WTC11 (cell line): ENCODE data around the gene AZIN2. TPM values are rescaled to one million over a fixed set of nuclear protein-coding genes. Genes with fewer than 3 reads are reported as not detected.

Experiments used
- AR ChIP-seq: fragments of 250-450 bp; sonication (Bioruptor Pico); IDR thresholded peaks from 2 replicates; pipeline ENCODE4 v1.9.0; 2021; ENCODE audit warnings: mild to moderate bottlenecking
- ARID4B ChIP-seq: sonication (generic); formaldehyde crosslinking; IDR thresholded peaks from 2 replicates; pipeline ENCODE4 v1.8.0; 2023; ENCODE audit warnings: missing genetic modification reagents, mild to moderate bottlenecking, borderline replicate concordance
- CTCF ChIP-seq: fragments of 200-600 bp; IDR thresholded peaks from 2 replicates; pipeline ENCODE4 v1.8.0; 2022; ENCODE audit warnings: antibody characterized with exemption
- ELF4 ChIP-seq: sonication (generic); formaldehyde crosslinking; IDR thresholded peaks from 2 replicates; pipeline ENCODE4 v1.8.1; 2022; ENCODE audit warnings: low read depth, mild to moderate bottlenecking, moderate library complexity, missing genetic modification reagents
- ERG ChIP-seq: fragments of 250-450 bp; sonication (Bioruptor Pico); IDR thresholded peaks from 2 replicates; pipeline ENCODE4 v1.8.0; 2021; ENCODE audit warnings: mild to moderate bottlenecking
- ETV6 ChIP-seq: sonication (generic); formaldehyde crosslinking; IDR thresholded peaks from 2 replicates; pipeline ENCODE4 v1.8.1; 2022; ENCODE audit warnings: mild to moderate bottlenecking, missing genetic modification reagents
- FOXK1 ChIP-seq: sonication (generic); formaldehyde crosslinking; IDR thresholded peaks from 2 replicates; pipeline ENCODE4 v1.8.0; 2022; ENCODE audit warnings: mild to moderate bottlenecking, moderate library complexity, missing genetic modification reagents
- FOXP1 ChIP-seq: sonication (generic); formaldehyde crosslinking; IDR thresholded peaks from 2 replicates; pipeline ENCODE4 v1.8.0; 2022; ENCODE audit warnings: missing genetic modification reagents, mild to moderate bottlenecking, moderate library complexity, borderline replicate concordance
- MLX ChIP-seq: sonication (generic); formaldehyde crosslinking; IDR thresholded peaks from 2 replicates; pipeline ENCODE4 v1.8.1; 2023; ENCODE audit warnings: mild to moderate bottlenecking, missing genetic modification reagents, moderate library complexity
- NFE2L1 ChIP-seq: sonication (generic); formaldehyde crosslinking; IDR thresholded peaks from 2 replicates; pipeline ENCODE4 v1.8.1; 2023; ENCODE audit warnings: missing genetic modification reagents
- STAT6 ChIP-seq: sonication (generic); formaldehyde crosslinking; conservative IDR thresholded peaks from 2 replicates; pipeline ENCODE4 v1.8.1; 2023; ENCODE audit warnings: mild to moderate bottlenecking, low read depth, missing genetic modification reagents, moderate library complexity
- TEAD4 ChIP-seq: sonication (generic); formaldehyde crosslinking; IDR thresholded peaks from 2 replicates; pipeline ENCODE4 v1.8.0; 2022; ENCODE audit warnings: mild to moderate bottlenecking, missing genetic modification reagents
- total RNA-seq: library from RNA; stranded (reverse); gene quantifications from 3 replicates; pipeline ENCODE4 v1.2.3, GENCODE V29; 2021
- TF ChIP-seq, protein P1 (sequence below): fragments of 250-450 bp; sonication (Bioruptor Pico); IDR thresholded peaks from 2 replicates; pipeline ENCODE4 v1.9.0; 2021; ENCODE audit warnings: mild to moderate bottlenecking, borderline replicate concordance
- TF ChIP-seq, protein P2 (sequence below): sonication (generic); formaldehyde crosslinking; IDR thresholded peaks from 2 replicates; pipeline ENCODE4 v1.8.0; 2022; ENCODE audit warnings: mild to moderate bottlenecking, missing genetic modification reagents
- TF ChIP-seq, protein P3 (sequence below): fragments of 250-450 bp; sonication (Bioruptor Pico); IDR thresholded peaks from 2 replicates; pipeline ENCODE4 v2.1.2; 2022; ENCODE audit warnings: mild to moderate bottlenecking, moderate library complexity

AZIN2 gene
- total RNA-seq, 1 experiment from 2014 or later: 1.7 TPM

- TF ChIP-seq, protein P1, sequence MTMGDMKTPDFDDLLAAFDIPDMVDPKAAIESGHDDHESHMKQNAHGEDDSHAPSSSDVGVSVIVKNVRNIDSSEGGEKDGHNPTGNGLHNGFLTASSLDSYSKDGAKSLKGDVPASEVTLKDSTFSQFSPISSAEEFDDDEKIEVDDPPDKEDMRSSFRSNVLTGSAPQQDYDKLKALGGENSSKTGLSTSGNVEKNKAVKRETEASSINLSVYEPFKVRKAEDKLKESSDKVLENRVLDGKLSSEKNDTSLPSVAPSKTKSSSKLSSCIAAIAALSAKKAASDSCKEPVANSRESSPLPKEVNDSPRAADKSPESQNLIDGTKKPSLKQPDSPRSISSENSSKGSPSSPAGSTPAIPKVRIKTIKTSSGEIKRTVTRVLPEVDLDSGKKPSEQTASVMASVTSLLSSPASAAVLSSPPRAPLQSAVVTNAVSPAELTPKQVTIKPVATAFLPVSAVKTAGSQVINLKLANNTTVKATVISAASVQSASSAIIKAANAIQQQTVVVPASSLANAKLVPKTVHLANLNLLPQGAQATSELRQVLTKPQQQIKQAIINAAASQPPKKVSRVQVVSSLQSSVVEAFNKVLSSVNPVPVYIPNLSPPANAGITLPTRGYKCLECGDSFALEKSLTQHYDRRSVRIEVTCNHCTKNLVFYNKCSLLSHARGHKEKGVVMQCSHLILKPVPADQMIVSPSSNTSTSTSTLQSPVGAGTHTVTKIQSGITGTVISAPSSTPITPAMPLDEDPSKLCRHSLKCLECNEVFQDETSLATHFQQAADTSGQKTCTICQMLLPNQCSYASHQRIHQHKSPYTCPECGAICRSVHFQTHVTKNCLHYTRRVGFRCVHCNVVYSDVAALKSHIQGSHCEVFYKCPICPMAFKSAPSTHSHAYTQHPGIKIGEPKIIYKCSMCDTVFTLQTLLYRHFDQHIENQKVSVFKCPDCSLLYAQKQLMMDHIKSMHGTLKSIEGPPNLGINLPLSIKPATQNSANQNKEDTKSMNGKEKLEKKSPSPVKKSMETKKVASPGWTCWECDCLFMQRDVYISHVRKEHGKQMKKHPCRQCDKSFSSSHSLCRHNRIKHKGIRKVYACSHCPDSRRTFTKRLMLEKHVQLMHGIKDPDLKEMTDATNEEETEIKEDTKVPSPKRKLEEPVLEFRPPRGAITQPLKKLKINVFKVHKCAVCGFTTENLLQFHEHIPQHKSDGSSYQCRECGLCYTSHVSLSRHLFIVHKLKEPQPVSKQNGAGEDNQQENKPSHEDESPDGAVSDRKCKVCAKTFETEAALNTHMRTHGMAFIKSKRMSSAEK (CRISPR knock-in tag): peak; percentile 87; the same call in 1 of the 2 replicates
- TF ChIP-seq MLX (no peak), ARID4B (CRISPR knock-in tag) (no peak), TEAD4 (no peak), NFE2L1 (CRISPR knock-in tag) (no peak), FOXK1 (no peak), AR (CRISPR knock-in tag) (0 out of 2 replicates have a peak, but pooled peaks have one; percentile 68), STAT6 (no peak), ERG (CRISPR knock-in tag) (peak; percentile 83; the same call in 1 of the 2 replicates), CTCF (no peak), ETV6 (no peak), FOXP1 (CRISPR knock-in tag) (no peak), ELF4 (CRISPR knock-in tag) (no peak)
- TF ChIP-seq, protein P2, sequence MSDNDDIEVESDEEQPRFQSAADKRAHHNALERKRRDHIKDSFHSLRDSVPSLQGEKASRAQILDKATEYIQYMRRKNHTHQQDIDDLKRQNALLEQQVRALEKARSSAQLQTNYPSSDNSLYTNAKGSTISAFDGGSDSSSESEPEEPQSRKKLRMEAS: no peak
- TF ChIP-seq, protein P3, sequence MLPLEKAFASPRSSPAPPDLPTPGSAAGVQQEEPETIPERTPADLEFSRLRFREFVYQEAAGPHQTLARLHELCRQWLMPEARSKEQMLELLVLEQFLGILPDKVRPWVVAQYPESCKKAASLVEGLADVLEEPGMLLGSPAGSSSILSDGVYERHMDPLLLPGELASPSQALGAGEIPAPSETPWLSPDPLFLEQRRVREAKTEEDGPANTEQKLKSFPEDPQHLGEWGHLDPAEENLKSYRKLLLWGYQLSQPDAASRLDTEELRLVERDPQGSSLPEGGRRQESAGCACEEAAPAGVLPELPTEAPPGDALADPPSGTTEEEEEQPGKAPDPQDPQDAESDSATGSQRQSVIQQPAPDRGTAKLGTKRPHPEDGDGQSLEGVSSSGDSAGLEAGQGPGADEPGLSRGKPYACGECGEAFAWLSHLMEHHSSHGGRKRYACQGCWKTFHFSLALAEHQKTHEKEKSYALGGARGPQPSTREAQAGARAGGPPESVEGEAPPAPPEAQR (CRISPR knock-in tag): no peak
Observed at GRCh38 chr1:33050221-33051076, 30.5 kb upstream of the AZIN2 start (continued).
